Osteocyte (in vitro differentiated cells): ENCODE data around the gene PLET1. TPM values are rescaled to one million over a fixed set of nuclear protein-coding genes. Genes with fewer than 3 reads are reported as not detected.

ENCODE experiments used
- DNase-seq: peaks from one replicate; pipeline ENCODE4 v3.0.0; 2021; ENCODE audit warnings: mixed read lengths; ENCODE audit not compliant: unreplicated experiment; ENCODE audit errors: extremely low spot score
- H3K27ac Mint-ChIP-seq: one replicate; pipeline ENCODE4 v1.8.0; 2021; ENCODE audit warnings: mild to moderate bottlenecking, mixed read lengths; ENCODE audit not compliant: unreplicated experiment
- H3K27me3 Mint-ChIP-seq: one replicate; pipeline ENCODE4 v1.8.0; 2021; ENCODE audit warnings: mixed read lengths; ENCODE audit not compliant: unreplicated experiment
- H3K36me3 Mint-ChIP-seq: one replicate; pipeline ENCODE4 v1.8.0; 2021; ENCODE audit warnings: mixed read lengths; ENCODE audit not compliant: unreplicated experiment
- H3K4me1 Mint-ChIP-seq: one replicate; pipeline ENCODE4 v1.8.0; 2021; ENCODE audit warnings: mixed read lengths; ENCODE audit not compliant: unreplicated experiment
- H3K4me3 Mint-ChIP-seq: one replicate; pipeline ENCODE4 v1.8.0; 2021; ENCODE audit warnings: mild to moderate bottlenecking, moderate library complexity, mixed read lengths; ENCODE audit not compliant: unreplicated experiment
- H3K9me3 Mint-ChIP-seq: one replicate; pipeline ENCODE4 v1.8.0; 2021; ENCODE audit warnings: mixed read lengths; ENCODE audit not compliant: unreplicated experiment
- CTCF ChIP-seq: fragments of 200-600 bp; sonication (generic); IDR thresholded peaks from 2 replicates; pipeline ENCODE4 v1.5.0; 2021; ENCODE audit warnings: antibody characterized with exemption, mild to moderate bottlenecking, moderate library complexity
- total RNA-seq: library from RNA; stranded (reverse); gene quantifications from 2 replicates; pipeline ENCODE4 v1.2.1, GENCODE V29; 2021

PLET1 gene
- total RNA-seq, 1 donor from 2014 or later, result not detected

- Mint-ChIP-seq H3K4me3 (peak overlapping the region; percentile 55), H3K36me3 (no peaks in the 10 kb centered on the region), H3K27me3 (peaks cover 8% of the 10 kb centered on the region), H3K9me3 (no peaks in the 10 kb centered on the region), H3K27ac (peak overlapping the region; percentile 75), H3K4me1 (peaks cover 38% of the 10 kb centered on the region)
- DNase-seq, result no peak
- TF ChIP-seq CTCF, result no peak
Observed at GRCh38 chr11:112277941-112278340, 17.3 kb upstream of the PLET1 start.

- Mint-ChIP-seq H3K4me1 (peaks cover 38% of the 10 kb centered on the region), H3K9me3 (no peaks in the 10 kb centered on the region), H3K27ac (peak overlapping the region; percentile 75), H3K27me3 (peaks cover 5% of the 10 kb centered on the region), H3K36me3 (no peaks in the 10 kb centered on the region), H3K4me3 (no peak overlapping the region)
- DNase-seq, result no peak
- no peak for TF ChIP-seq CTCF
Observed at GRCh38 chr11:112277029-112277428, 16.4 kb upstream of the PLET1 start.

GRCh38 chr11:112274007-112274783 lies 13.5 kb upstream of the PLET1 start:
- Mint-ChIP-seq H3K36me3 (no peaks in the 10 kb centered on the region), H3K9me3 (no peaks in the 10 kb centered on the region), H3K4me3 (no peak overlapping the region), H3K27ac (no peak overlapping the region), H3K27me3 (no peaks in the 10 kb centered on the region), H3K4me1 (peaks cover 24% of the 10 kb centered on the region)
- no peak for TF ChIP-seq CTCF
- DNase-seq, result no peak

- H3K36me3 Mint-ChIP-seq, result no peaks in the 10 kb centered on the region
- H3K4me3 Mint-ChIP-seq, result no peak overlapping the region
- no peak for DNase-seq
- no peak overlapping the region for H3K27ac Mint-ChIP-seq
- H3K9me3 Mint-ChIP-seq, result no peaks in the 10 kb centered on the region
- H3K4me1 Mint-ChIP-seq, result peaks cover 13% of the 10 kb centered on the region
- no peak for TF ChIP-seq CTCF
- H3K27me3 Mint-ChIP-seq, result no peaks in the 10 kb centered on the region
Observed at GRCh38 chr11:112273066-112273465, 12.4 kb upstream of the PLET1 start.

- Mint-ChIP-seq H3K27ac (no peak overlapping the region), H3K36me3 (no peaks in the 10 kb centered on the region), H3K27me3 (no peaks in the 10 kb centered on the region), H3K4me3 (no peak overlapping the region), H3K4me1 (peaks cover 11% of the 10 kb centered on the region), H3K9me3 (no peaks in the 10 kb centered on the region)
- no peak for DNase-seq
- no peak for TF ChIP-seq CTCF
Observed at GRCh38 chr11:112271242-112271641, 10.6 kb upstream of the PLET1 start.
